Posterior cingulate gyrus (tissue), 11 donors: Measurements from ENCODE around the gene RNF17.
"Not testable (repeated sequence)": the region's sequence is repeated elsewhere in the genome, so short reads cannot be mapped to it uniquely, and the experiment has no call there.

ENCODE experiments used
- DNase-seq, 10 donors: peaks; one replicate each; pipeline versions ENCODE4 v3.0.0 to v3.0.0-alpha.2; 2020 to 2021; ENCODE audit warnings: mixed read lengths in 3 of 10
- intact Hi-C: fragments of 100-400 bp; cut with DNase I; formaldehyde crosslinking; loops from one replicate; pipeline ENCODE4 v1.15.1; 2023

The RNF17 gene

GRCh38 chr13:24741791-24742190 lies 22.2 kb upstream of the RNF17 start:
- intact Hi-C loops = no loop called here
- peak in 1 of 10 donors; percentile 72 for DNase-seq

- DNase-seq = peak in 1 of 10 donors; percentile 31
- intact Hi-C loops = no loop called here
Observed at GRCh38 chr13:24742294-24742693, 21.7 kb upstream of the RNF17 start.

- intact Hi-C loops = no loop called here
- DNase-seq = peak in 1 of 10 donors; percentile 41
Observed at GRCh38 chr13:24742977-24743376, 21.0 kb upstream of the RNF17 start.

GRCh38 chr13:24744247-24744646 lies 19.7 kb upstream of the RNF17 start:
- peak in 1 of 10 donors; percentile 21 for DNase-seq
- intact Hi-C loops = no loop called here

GRCh38 chr13:24745516-24745860 lies 18.5 kb upstream of the RNF17 start:
- intact Hi-C loops = no loop called here
- DNase-seq = peak in 1 of 10 donors; percentile 77

- intact Hi-C loops = loop anchor here (2.0 kb wide), 1 partner anchor 21 kb away; no protein-coding TSS in a partner anchor
- DNase-seq = peak in 1 of 10 donors; percentile 77
Observed at GRCh38 chr13:24745861-24746617, 17.9 kb upstream of the RNF17 start.

GRCh38 chr13:24746618-24747247 lies 17.2 kb upstream of the RNF17 start:
- DNase-seq = peak in 1 of 10 donors; percentile 81
- intact Hi-C loops = loop anchor here (2.0 kb wide), 1 partner anchor 20 kb away; no protein-coding TSS in a partner anchor

GRCh38 chr13:24747248-24748060 lies 16.5 kb upstream of the RNF17 start:
- intact Hi-C loops = loop anchor here (2.0 kb wide), 1 partner anchor 19 kb away; no protein-coding TSS in a partner anchor
- peak in 2 of 10 donors; percentile 75 to 87 for DNase-seq

- DNase-seq = peak in 1 of 10 donors; percentile 23
- intact Hi-C loops = no loop called here
Observed at GRCh38 chr13:24748061-24748400, 15.9 kb upstream of the RNF17 start.

GRCh38 chr13:24759197-24759596 lies 4.8 kb upstream of the RNF17 start:
- DNase-seq = no peak
- intact Hi-C loops = no loop called here

GRCh38 chr13:24764276-24764630 lies 284 bp downstream of the RNF17 start:
- intact Hi-C loops = no loop called here
- DNase-seq = peak in 1 of 10 donors; percentile 78

- no peak for DNase-seq
- intact Hi-C loops = no loop called here
Observed at GRCh38 chr13:24777171-24777570, 13.2 kb downstream of the RNF17 start.

- DNase-seq = no peak
- intact Hi-C loops = no loop called here
Observed at GRCh38 chr13:24784319-24784718, 20.4 kb downstream of the RNF17 start.

- DNase-seq = no peak
- intact Hi-C loops = no loop called here
Observed at GRCh38 chr13:24788538-24788937, 24.6 kb downstream of the RNF17 start.

- intact Hi-C loops = no loop called here
- peak in 1 of 10 donors; percentile 17 for DNase-seq
Observed at GRCh38 chr13:24802074-24802473, 38.1 kb downstream of the RNF17 start.

GRCh38 chr13:24821207-24821606 lies 57.2 kb downstream of the RNF17 start:
- intact Hi-C loops = no loop called here
- no peak for DNase-seq

- intact Hi-C loops = no loop called here
- DNase-seq = no peak
Observed at GRCh38 chr13:24822640-24823039, 58.7 kb downstream of the RNF17 start.

GRCh38 chr13:24823122-24823710 lies 59.2 kb downstream of the RNF17 start:
- intact Hi-C loops = not testable (repeated sequence)

GRCh38 chr13:24827799-24828198 lies 63.8 kb downstream of the RNF17 start:
- intact Hi-C loops = no loop called here
- no peak for DNase-seq

More at GRCh38 chr13:24823122-24823710, 59.2 kb downstream of the RNF17 start:
- not testable (repeated sequence) for DNase-seq

- DNase-seq = peak in 2 of 10 donors; percentile 33 to 41
- intact Hi-C loops = no loop called here
Observed at GRCh38 chr13:24834902-24835510, 71.0 kb downstream of the RNF17 start.
